Gastrocnemius medialis (tissue), 4 donors: Measurements from ENCODE around the gene ESRRB. TPM values are rescaled to one million over a fixed set of nuclear protein-coding genes. Genes with fewer than 3 reads are reported as not detected.
A peak's percentile ranks its signal among the peaks of the same experiment; 100 is the strongest.

Experiments
- ATAC-seq, 2 donors: fragments of 150-250 bp; one replicate each; pipeline ENCODE4 v1.9.1; 2016
- DNase-seq, 2 donors: peaks; one replicate each; pipeline ENCODE4 v3.0.0-alpha.2; 2019
- H3K27ac ChIP-seq, 4 donors: fragments of 200-600 bp; sonication (generic); 1 replicate in 1 of 4; 2 replicates in 3 of 4; pipeline ENCODE4 v1.5.1; 2016 to 2018; ENCODE audit warnings: mild to moderate bottlenecking in 2 of 4, moderate library complexity in 1 of 4
- H3K27me3 ChIP-seq, 3 donors: fragments of 200-600 bp; sonication (generic) in 2 of 3; 1 replicate in 1 of 3; 2 replicates in 2 of 3; pipeline versions ENCODE4 v1.5.1 to v1.6.0; 2016 to 2019; ENCODE audit warnings: mild to moderate bottlenecking in 1 of 3, moderate library complexity in 1 of 3
- H3K36me3 ChIP-seq, 2 donors: fragments of 200-600 bp; sonication (generic) in 1 of 2; one replicate each; pipeline ENCODE4 v1.5.1; 2017 to 2018
- H3K4me1 ChIP-seq, 2 donors: fragments of 200-600 bp; sonication (generic) in 1 of 2; one replicate each; pipeline ENCODE4 v1.5.1; 2016 to 2017; ENCODE audit warnings: mild to moderate bottlenecking in 2 of 2
- H3K4me3 ChIP-seq, 4 donors: fragments of 200-600 bp; sonication (generic) in 3 of 4; 1 replicate in 1 of 4; 2 replicates in 3 of 4; pipeline ENCODE4 v1.5.1; 2016 to 2019; ENCODE audit warnings: mild to moderate bottlenecking in 2 of 4
- H3K9me3 ChIP-seq, 3 donors: fragments of 200-600 bp; sonication (generic) in 2 of 3; 1 replicate in 1 of 3; 2 replicates in 2 of 3; pipeline ENCODE4 v1.5.1; 2016 to 2019
- CTCF ChIP-seq, 5 experiments: fragments of 450-650 bp in 3 of 5; fragments of 200-600 bp in 2 of 5; sonication (generic) in 2 of 5; IDR thresholded peaks in 4 of 5; conservative IDR thresholded peaks in 1 of 5; 1 replicate in 4 of 5; 2 replicates in 1 of 5; pipeline ENCODE4 v1.5.1; 2016 to 2019; ENCODE audit warnings: antibody characterized with exemption in 5 of 5, mild to moderate bottlenecking in 3 of 5, moderate library complexity in 3 of 5
- POLR2A ChIP-seq, 2 donors: fragments of 450-650 bp; IDR thresholded peaks; one replicate each; pipeline ENCODE4 v1.6.1; 2017; ENCODE audit warnings: antibody characterized with exemption in 2 of 2, mild to moderate bottlenecking in 2 of 2, moderate library complexity in 2 of 2
- in situ Hi-C, 4 donors: fragments of 200-750 bp; cut with MboI; loops; one replicate each; pipeline versions ENCODE4 v1.15.0 to v1.8.0; 2017; ENCODE audit warnings: low sequenced_read_pairs in 4 of 4
- intact Hi-C: fragments of 100-400 bp; cut with DNase I; formaldehyde crosslinking; loops from one replicate; pipeline ENCODE4 v1.15.1; 2023; ENCODE audit warnings: low total_unique reads
- total RNA-seq, 4 donors: library from RNA; depleted of rRNA; stranded (reverse); fragments of >200 nt; gene quantifications; one replicate each; pipeline versions ENCODE4 v1.1.0 to v1.2.3, GENCODE V29; 2016

ESRRB gene
- total RNA-seq, 4 donors from 2014 or later, result 1.1 to 9.4 (median 5.3) TPM

DNA sequence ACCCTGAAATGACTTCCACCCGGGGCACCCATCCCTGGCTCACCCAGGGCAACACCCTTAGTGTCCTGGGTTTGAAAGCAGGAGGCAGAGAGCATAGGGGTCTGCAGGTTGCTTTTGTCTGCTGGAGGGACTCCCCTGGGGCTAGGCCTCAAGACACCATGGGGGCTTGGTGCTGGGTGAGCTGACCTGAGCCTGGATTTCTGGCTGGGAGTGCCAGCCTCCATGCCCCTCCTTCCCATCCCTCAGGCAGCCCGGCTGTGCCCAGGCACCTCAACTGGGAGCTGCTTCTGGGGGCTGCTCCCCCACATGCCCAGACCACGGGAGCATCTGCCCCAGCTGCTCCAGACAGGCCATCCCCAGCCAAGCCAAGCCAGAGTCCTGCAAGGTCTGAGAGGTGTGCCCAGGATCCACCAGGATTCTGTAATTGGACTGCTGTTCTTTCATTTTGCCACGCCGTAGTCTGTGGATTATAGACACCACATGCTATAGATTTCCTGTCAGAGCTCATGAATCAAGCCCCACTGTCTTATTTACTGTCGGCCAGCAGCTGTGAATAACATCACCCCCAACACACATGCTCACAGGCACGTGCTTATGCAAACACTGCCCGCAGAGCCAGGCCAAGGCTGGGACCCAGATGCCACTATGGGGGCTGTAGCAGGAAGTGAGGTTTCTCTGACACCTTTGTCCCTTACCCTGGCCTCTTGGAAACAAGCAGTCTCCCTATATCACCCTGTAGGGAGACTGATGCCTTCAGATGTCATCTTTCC lies 29.4 kb upstream of the ESRRB start:
- no peaks in the 10 kb centered on the region for H3K36me3 ChIP-seq
- no peak for DNase-seq
- in situ Hi-C loops, result no loop called here

DNA sequence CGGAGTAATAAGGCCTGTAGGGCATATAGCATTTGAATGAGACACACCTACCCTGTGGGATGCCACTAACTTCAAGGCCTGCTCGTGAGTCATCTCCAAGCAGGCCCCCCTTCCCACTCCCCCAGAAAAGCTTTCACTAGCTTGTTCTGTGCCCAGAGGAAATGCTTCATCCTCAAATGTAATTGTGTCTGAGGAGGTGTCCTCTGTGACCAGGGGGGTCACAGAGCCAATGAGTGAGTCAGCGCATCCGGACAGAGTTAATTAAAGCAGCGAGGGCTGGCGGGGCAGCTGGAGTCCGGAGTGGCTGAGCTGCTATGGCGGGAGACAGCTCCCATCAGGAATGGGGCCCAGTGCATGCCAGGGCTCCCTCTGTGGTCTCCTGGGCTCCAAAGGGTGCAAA lies 27.0 kb upstream of the ESRRB start:
- Histone ChIP-seq H3K27me3 (no peaks in the 10 kb centered on the region), H3K4me1 (peaks cover 19 to 26% of the 10 kb centered on the region in 2 donors), H3K36me3 (no peaks in the 10 kb centered on the region), H3K27ac (peak overlapping the region in 2 of 4 donors; percentile 40 to 43), H3K4me3 (no peak overlapping the region), H3K9me3 (no peaks in the 10 kb centered on the region)
- in situ Hi-C loops, result no loop called here
- peak; percentile 48 to 79 for ATAC-seq
- TF ChIP-seq CTCF (IDR thresholded peaks at IDR 0.05 in 4 of 5, conservative IDR thresholded peaks at IDR 0.05 in 1 of 5), result no peak
- no peak for TF ChIP-seq POLR2A (IDR thresholded peaks at IDR 0.05)
- intact Hi-C loops, result no loop called here
- DNase-seq, result peak; percentile 36 to 50

More for the DNA sequence above, 29.4 kb upstream of the ESRRB start:
- Histone ChIP-seq H3K4me3 (no peak overlapping the region), H3K4me1 (peaks cover 15% of the 10 kb centered on the region in 2 donors), H3K9me3 (no peaks in the 10 kb centered on the region), H3K27me3 (no peaks in the 10 kb centered on the region), H3K27ac (no peak overlapping the region)
- no peak for ATAC-seq
- intact Hi-C loops, result no loop called here
- TF ChIP-seq POLR2A (IDR thresholded peaks at IDR 0.05), result no peak
- TF ChIP-seq CTCF (IDR thresholded peaks at IDR 0.05 in 4 of 5, conservative IDR thresholded peaks at IDR 0.05 in 1 of 5), result no peak

- Histone ChIP-seq H3K27me3 (no peaks in the 10 kb centered on the region), H3K27ac (no peak overlapping the region), H3K4me1 (peaks cover 19 to 26% of the 10 kb centered on the region in 2 donors), H3K9me3 (no peaks in the 10 kb centered on the region), H3K36me3 (no peaks in the 10 kb centered on the region), H3K4me3 (no peak overlapping the region)
- intact Hi-C loops, result loop anchor here (5.0 kb wide), 3 partner anchors 83 to 643 kb away; partner anchors contain the start of gene GPATCH2L
- TF ChIP-seq POLR2A (IDR thresholded peaks at IDR 0.05), result no peak
- no peak for TF ChIP-seq CTCF (IDR thresholded peaks at IDR 0.05 in 4 of 5, conservative IDR thresholded peaks at IDR 0.05 in 1 of 5)
- ATAC-seq, result no peak
- no peak for DNase-seq
- in situ Hi-C loops, result loop anchor here (5.0 to 10.0 kb wide), 2 partner anchors 295 to 298 kb away; no protein-coding TSS in a partner anchor
Measured at GRCh38 chr14:76349993-76350392, 25.9 kb upstream of the ESRRB start.

DNA sequence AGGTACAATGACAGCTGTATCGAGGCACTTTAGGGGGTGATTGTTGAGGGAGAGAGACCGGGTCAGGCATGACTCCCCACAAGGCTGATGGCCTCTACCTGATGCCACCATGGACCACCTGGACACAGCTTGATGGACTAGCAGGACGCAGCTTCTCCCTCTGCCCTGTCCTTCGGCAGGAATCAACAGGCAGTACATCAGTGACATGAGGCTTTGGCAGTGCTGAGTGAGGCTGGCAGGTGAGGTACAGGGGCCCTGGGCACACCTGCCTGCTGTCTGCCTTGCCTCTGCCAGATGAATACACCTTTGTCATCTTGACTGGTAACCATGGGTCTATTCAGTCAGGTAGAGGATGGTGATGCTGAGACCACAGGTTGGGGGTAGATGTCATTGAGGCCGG lies 25.3 kb upstream of the ESRRB start:
- in situ Hi-C loops, result loop anchor here (5.0 to 10.0 kb wide), 2 partner anchors 296 to 298 kb away; no protein-coding TSS in a partner anchor
- Histone ChIP-seq H3K4me3 (no peak overlapping the region), H3K4me1 (peaks cover 19 to 26% of the 10 kb centered on the region in 2 donors), H3K27ac (no peak overlapping the region), H3K36me3 (no peaks in the 10 kb centered on the region), H3K27me3 (no peaks in the 10 kb centered on the region), H3K9me3 (no peaks in the 10 kb centered on the region)
- intact Hi-C loops, result loop anchor here (5.0 kb wide), 3 partner anchors 83 to 643 kb away; partner anchors contain the start of gene GPATCH2L
- TF ChIP-seq CTCF (IDR thresholded peaks at IDR 0.05 in 4 of 5, conservative IDR thresholded peaks at IDR 0.05 in 1 of 5), result no peak
- no peak for TF ChIP-seq POLR2A (IDR thresholded peaks at IDR 0.05)
- no peak for ATAC-seq
- no peak for DNase-seq
